Calu3 (cell line): Measurements from ENCODE around the gene PREX1. TPM values are rescaled to one million over a fixed set of nuclear protein-coding genes. Genes with fewer than 3 reads are reported as not detected.

ENCODE experiments used
- BruUV-seq: library from RNA; stranded (reverse); fragments of 400-500 nt; replicated peaks from 2 replicates; lab custom pipeline; 2021; lab: Mats Ljungman, UMichigan
- CTCF ChIA-PET: fragments of 300-600 bp; sonication (Branson Sonifier 250); formaldehyde crosslinking; loops from one replicate; lab custom pipeline; 2022; ENCODE audit warnings: antibody characterized with exemption; lab: Charles Lee
- DNase-seq: peaks from one replicate; pipeline ENCODE4 v3.0.0; 2022
- H3K27ac Mint-ChIP-seq: one replicate; pipeline ENCODE4 v1.8.0; 2022; ENCODE audit warnings: mixed read lengths; ENCODE audit not compliant: unreplicated experiment
- H3K27me3 Mint-ChIP-seq: one replicate; pipeline ENCODE4 v1.8.0; 2022; ENCODE audit warnings: mixed read lengths; ENCODE audit not compliant: unreplicated experiment
- H3K36me3 Mint-ChIP-seq: one replicate; pipeline ENCODE4 v1.8.0; 2022; ENCODE audit warnings: mild to moderate bottlenecking, moderate library complexity, mixed read lengths; ENCODE audit not compliant: insufficient read depth, unreplicated experiment
- H3K4me1 Mint-ChIP-seq: one replicate; pipeline ENCODE4 v1.8.0; 2022; ENCODE audit warnings: mild to moderate bottlenecking, low read depth, mixed read lengths; ENCODE audit not compliant: unreplicated experiment
- H3K4me3 Mint-ChIP-seq: one replicate; pipeline ENCODE4 v1.8.0; 2022; ENCODE audit warnings: mild to moderate bottlenecking, low read depth, moderate library complexity, mixed read lengths; ENCODE audit not compliant: unreplicated experiment
- H3K9me3 Mint-ChIP-seq: one replicate; pipeline ENCODE4 v1.8.0; 2022; ENCODE audit warnings: low read depth, mixed read lengths; ENCODE audit not compliant: unreplicated experiment
- intact Hi-C: fragments of 100-400 bp; cut with micrococcal nuclease; formaldehyde crosslinking; loops from one replicate; pipeline ENCODE4 v1.10.0; 2022; ENCODE audit not compliant: unreplicated experiment
- total RNA-seq: library from RNA; stranded (reverse); gene quantifications from 2 replicates; pipeline ENCODE4 v1.2.3, GENCODE V29; 2022
- TF ChIP-seq, protein P1 (sequence below): fragments of 200-600 bp; IDR thresholded peaks from one replicate; pipeline ENCODE4 v1.8.0; 2022; ENCODE audit warnings: antibody characterized with exemption; ENCODE audit not compliant: unreplicated experiment

Gene PREX1
- total RNA-seq, 1 experiment from 2014 or later = 0.31 TPM

DNA sequence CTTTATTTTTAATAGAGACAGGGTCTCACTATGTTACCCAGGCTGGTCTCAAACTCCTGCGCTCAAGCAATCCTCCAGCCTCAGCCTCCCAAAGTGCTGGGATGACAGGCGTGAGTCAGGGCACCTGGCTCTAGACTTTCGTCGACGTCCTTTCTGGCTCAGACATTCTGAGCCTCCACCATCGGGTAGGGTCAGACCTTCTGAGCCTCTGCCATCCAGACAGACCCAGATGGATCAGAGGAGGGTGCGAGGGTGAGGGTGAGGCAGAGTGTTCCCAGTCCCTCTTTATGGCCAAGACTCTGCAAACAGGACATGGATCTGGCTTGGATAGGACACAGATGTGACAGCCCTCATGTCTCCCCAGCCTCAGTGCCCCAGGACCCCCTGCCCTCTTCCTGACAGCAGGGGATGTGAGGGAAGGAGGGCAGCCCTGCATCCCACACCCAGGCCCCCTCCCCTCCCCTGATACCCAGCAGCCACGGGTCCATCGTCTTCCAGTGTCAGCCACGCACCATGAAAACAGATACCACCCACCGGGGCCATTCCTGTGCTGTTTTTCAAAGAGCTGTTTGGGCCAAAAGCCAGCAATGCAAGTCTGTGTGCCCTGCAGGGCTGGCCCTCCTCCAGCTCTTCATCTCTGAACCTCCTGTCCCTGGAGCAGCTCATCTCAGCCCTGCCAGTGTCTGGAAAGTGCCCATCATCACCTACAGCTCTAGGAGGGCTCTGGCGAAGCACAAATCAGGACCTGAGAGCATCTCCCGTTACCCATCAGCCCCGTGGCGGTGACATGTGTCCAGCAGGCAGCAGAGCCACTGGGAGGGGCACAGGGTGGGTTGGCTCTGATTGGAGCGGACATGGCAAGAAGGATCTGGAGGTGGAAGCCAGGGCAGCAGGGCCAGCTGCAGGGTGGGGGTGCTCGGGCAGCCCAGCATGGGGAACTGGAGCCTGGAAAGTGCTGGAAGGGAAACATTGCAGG is 208.4 kb downstream of the PREX1 start:
- intact Hi-C loops = loop anchor here (1.0 to 5.0 kb wide), 8 partner anchors 81 to 957 kb away; no protein-coding TSS in a partner anchor
- Mint-ChIP-seq H3K4me1 (peaks cover 21% of the 10 kb centered on the region), H3K9me3 (no peaks in the 10 kb centered on the region), H3K36me3 (peaks cover 12% of the 10 kb centered on the region), H3K27ac (no peak overlapping the region), H3K27me3 (no peaks in the 10 kb centered on the region), H3K4me3 (no peak overlapping the region)
- TF ChIP-seq, protein P1, sequence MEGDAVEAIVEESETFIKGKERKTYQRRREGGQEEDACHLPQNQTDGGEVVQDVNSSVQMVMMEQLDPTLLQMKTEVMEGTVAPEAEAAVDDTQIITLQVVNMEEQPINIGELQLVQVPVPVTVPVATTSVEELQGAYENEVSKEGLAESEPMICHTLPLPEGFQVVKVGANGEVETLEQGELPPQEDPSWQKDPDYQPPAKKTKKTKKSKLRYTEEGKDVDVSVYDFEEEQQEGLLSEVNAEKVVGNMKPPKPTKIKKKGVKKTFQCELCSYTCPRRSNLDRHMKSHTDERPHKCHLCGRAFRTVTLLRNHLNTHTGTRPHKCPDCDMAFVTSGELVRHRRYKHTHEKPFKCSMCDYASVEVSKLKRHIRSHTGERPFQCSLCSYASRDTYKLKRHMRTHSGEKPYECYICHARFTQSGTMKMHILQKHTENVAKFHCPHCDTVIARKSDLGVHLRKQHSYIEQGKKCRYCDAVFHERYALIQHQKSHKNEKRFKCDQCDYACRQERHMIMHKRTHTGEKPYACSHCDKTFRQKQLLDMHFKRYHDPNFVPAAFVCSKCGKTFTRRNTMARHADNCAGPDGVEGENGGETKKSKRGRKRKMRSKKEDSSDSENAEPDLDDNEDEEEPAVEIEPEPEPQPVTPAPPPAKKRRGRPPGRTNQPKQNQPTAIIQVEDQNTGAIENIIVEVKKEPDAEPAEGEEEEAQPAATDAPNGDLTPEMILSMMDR = no peak
- BruUV-seq = no TSS peak
- DNase-seq = no peak
- CTCF ChIA-PET = interaction anchor here (0.6 to 2.9 kb wide), 27 partner anchors 24 to 956 kb away, joined by 3 to 66 read pairs (median 7); no protein-coding TSS in a partner anchor

DNA sequence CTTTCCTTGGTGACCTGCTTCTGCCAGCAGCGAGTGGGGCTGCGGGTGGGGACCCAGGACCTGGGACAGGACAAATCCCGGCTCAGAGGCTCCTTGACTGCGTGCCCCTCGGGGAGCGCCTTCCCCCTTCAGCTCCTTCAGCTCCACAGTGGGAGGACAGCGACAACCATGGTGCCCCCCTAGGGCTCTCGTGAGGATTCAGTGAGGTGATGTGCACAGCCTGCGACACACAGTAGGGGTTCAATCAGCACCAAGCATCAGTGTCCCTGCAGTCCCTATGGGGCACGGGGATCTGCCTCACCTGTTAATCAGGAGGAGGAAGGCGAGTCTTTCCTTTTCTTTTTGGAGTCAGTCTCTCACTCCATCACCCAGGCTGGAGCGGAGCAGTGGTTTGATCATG is 209.2 kb downstream of the PREX1 start:
- peaks cover 12% of the 10 kb centered on the region for H3K36me3 Mint-ChIP-seq
- CTCF ChIA-PET = no interaction called here
- BruUV-seq = no TSS peak
- TF ChIP-seq, protein P1 = no peak
- no peak overlapping the region for H3K4me3 Mint-ChIP-seq
- peaks cover 21% of the 10 kb centered on the region for H3K4me1 Mint-ChIP-seq
- DNase-seq = no peak
- no peaks in the 10 kb centered on the region for H3K27me3 Mint-ChIP-seq
- H3K27ac Mint-ChIP-seq = no peak overlapping the region
- intact Hi-C loops = no loop called here
- H3K9me3 Mint-ChIP-seq = no peaks in the 10 kb centered on the region

DNA sequence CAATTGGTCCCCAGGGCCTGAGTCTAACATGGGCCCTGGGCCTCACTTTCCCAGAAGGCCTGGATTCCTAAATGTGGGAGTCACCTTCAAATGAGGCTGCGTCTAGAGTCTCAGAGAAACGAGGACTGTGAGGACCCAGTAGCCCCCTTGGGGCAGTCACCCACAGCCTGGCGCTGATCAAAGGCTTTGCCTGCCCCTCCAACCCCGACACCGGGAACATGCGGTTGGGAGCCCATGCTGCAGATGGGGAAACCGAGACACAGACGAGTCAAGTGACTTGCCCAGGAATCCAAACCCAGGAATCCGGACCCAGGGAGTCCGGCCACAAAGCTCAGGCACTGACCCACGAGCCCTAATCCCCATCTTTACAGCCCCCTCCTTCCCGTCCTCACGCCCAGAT is 209.7 kb downstream of the PREX1 start:
- H3K27me3 Mint-ChIP-seq = no peaks in the 10 kb centered on the region
- peaks cover 21% of the 10 kb centered on the region for H3K4me1 Mint-ChIP-seq
- H3K27ac Mint-ChIP-seq = no peak overlapping the region
- no peaks in the 10 kb centered on the region for H3K9me3 Mint-ChIP-seq
- TF ChIP-seq, protein P1 = no peak
- no TSS peak for BruUV-seq
- intact Hi-C loops = no loop called here
- CTCF ChIA-PET = interaction anchor here (0.6 kb wide), 1 partner anchor 939 kb away, joined by 3 read pairs; no protein-coding TSS in a partner anchor
- no peak for DNase-seq
- H3K4me3 Mint-ChIP-seq = no peak overlapping the region
- peaks cover 12% of the 10 kb centered on the region for H3K36me3 Mint-ChIP-seq

DNA sequence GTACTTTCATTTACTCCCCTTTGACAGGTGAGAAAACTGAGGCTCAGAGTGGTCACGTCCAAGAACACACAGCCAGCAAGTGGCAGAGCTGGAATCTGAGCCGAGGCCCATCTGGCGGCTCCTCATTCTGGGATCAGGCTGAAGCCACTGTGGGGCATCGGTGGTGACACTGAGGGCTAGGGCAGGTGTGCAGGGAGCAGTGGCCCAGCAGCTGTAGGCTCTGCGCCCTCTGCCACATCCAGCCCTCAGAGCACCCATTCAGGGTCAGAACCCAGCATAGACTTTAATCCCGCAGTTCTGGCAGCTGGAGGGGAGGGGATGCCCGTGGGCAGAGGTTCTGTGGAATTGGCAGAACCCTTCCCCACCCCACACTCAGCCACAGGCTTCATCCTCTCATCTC is 210.3 kb downstream of the PREX1 start:
- CTCF ChIA-PET = interaction anchor here (0.6 kb wide), 1 partner anchor 938 kb away, joined by 3 read pairs; no protein-coding TSS in a partner anchor
- Mint-ChIP-seq H3K4me1 (peaks cover 21% of the 10 kb centered on the region), H3K9me3 (no peaks in the 10 kb centered on the region), H3K27me3 (no peaks in the 10 kb centered on the region), H3K4me3 (no peak overlapping the region), H3K27ac (no peak overlapping the region), H3K36me3 (peaks cover 12% of the 10 kb centered on the region)
- no TSS peak for BruUV-seq
- no peak for DNase-seq
- TF ChIP-seq, protein P1 = no peak
- intact Hi-C loops = no loop called here
